ENCODE data around the gene PTDSS2.

PTDSS2 gene

GRCh38 chr11:533586-534395 is 83.7 kb downstream of the PTDSS2 start:
- no peak for DNase-seq

GRCh38 chr11:534396-535209 is 84.5 kb downstream of the PTDSS2 start:
- no peak for DNase-seq

- DNase-seq: no peak
Measured at GRCh38 chr11:535210-535518, 85.1 kb downstream of the PTDSS2 start.

- peak; percentile 91 for DNase-seq
Measured at GRCh38 chr11:535519-536454, 85.7 kb downstream of the PTDSS2 start, which contains the start of gene HRAS. TSS of gene HRAS (minus strand) at chr11:535576.

GRCh38 chr11:536841-537621 is 87.0 kb downstream of the PTDSS2 start, which contains the start of gene LRRC56:
TSS of gene LRRC56 (plus strand) at chr11:537527. CDS start at chr11:540685, 3,158 bp downstream.
- DNase-seq: peak; percentile 73

- DNase-seq: no peak
Measured at GRCh38 chr11:537622-538430, 87.7 kb downstream of the PTDSS2 start.

- DNase-seq: no peak
Measured at GRCh38 chr11:538431-539051, 88.5 kb downstream of the PTDSS2 start.

GRCh38 chr11:539971-540481 is 89.9 kb downstream of the PTDSS2 start:
- no peak for DNase-seq

All from NCI-H1092 (cell line).